GM23338 (cell line): ENCODE results near the gene NTMT1. TPM values are rescaled to one million over a fixed set of nuclear protein-coding genes. Genes with fewer than 3 reads are reported as not detected.

Experiments used
- ATAC-seq: fragments of 200-7000 bp; cut with Tn5 transposase; 3 replicates; pipeline ENCODE4 v1.9.1; 2020
- DNase-seq: peaks from one replicate; pipeline ENCODE4 v3.0.0-alpha.2; 2015; ENCODE audit warnings: low spot score
- H2AFZ ChIP-seq: fragments of 200-600 bp; sonication (generic); 2 replicates; pipeline ENCODE4 v1.8.0; 2016; ENCODE audit warnings: antibody characterized with exemption, mild to moderate bottlenecking, moderate library complexity
- H3F3A ChIP-seq: fragments of 200-600 bp; sonication (generic); replicated peaks from 2 replicates; pipeline ENCODE4 v1.8.0; 2017; ENCODE audit warnings: antibody characterized with exemption, mixed run types, low read depth
- H3K27ac ChIP-seq: fragments of 200-600 bp; sonication (generic); 2 replicates; pipeline ENCODE4 v1.6.1; 2016; ENCODE audit warnings: low read depth
- H3K27me3 ChIP-seq: fragments of 200-600 bp; sonication (generic); 2 replicates; pipeline ENCODE4 v1.8.0; 2016; ENCODE audit warnings: mild to moderate bottlenecking, mixed run types, moderate library complexity; ENCODE audit not compliant: insufficient read depth
- H3K36me3 ChIP-seq: fragments of 200-600 bp; sonication (generic); 2 replicates; pipeline ENCODE4 v1.8.0; 2016; ENCODE audit warnings: mild to moderate bottlenecking; ENCODE audit not compliant: insufficient read depth
- H3K4me1 ChIP-seq: fragments of 200-600 bp; sonication (generic); 2 replicates; pipeline ENCODE4 v1.8.0; 2016; ENCODE audit warnings: mild to moderate bottlenecking, moderate library complexity; ENCODE audit not compliant: insufficient read depth
- H3K4me2 ChIP-seq: fragments of 200-600 bp; sonication (generic); 2 replicates; pipeline ENCODE4 v1.7.1; 2017; ENCODE audit warnings: mixed run types
- H3K4me3 ChIP-seq: fragments of 200-600 bp; sonication (generic); 2 replicates; pipeline ENCODE4 v1.6.1; 2016; ENCODE audit warnings: mixed run types
- H3K79me2 ChIP-seq: fragments of 200-600 bp; sonication (generic); replicated peaks from 2 replicates; pipeline ENCODE4 v1.8.0; 2017; ENCODE audit warnings: mild to moderate bottlenecking; ENCODE audit not compliant: insufficient read depth
- H3K9me2 ChIP-seq: fragments of 200-600 bp; sonication (generic); 2 replicates; pipeline ENCODE4 v1.8.0; 2017; ENCODE audit not compliant: insufficient read depth
- H4K20me1 ChIP-seq: fragments of 200-600 bp; sonication (generic); replicated peaks from 2 replicates; pipeline ENCODE4 v1.8.0; 2017; ENCODE audit warnings: mild to moderate bottlenecking; ENCODE audit not compliant: insufficient read depth
- H3K27ac Mint-ChIP-seq: 2 replicates; pipeline ENCODE4 v1.8.0; 2020; ENCODE audit warnings: inconsistent platforms, mild to moderate bottlenecking, moderate library complexity, mixed read lengths
- H3K27me3 Mint-ChIP-seq: 3 replicates; pipeline ENCODE4 v1.8.0; 2022; ENCODE audit warnings: low read depth, mild to moderate bottlenecking, moderate library complexity, mixed read lengths, inconsistent platforms; ENCODE audit not compliant: insufficient read depth, poor library complexity
- H3K36me3 Mint-ChIP-seq: 3 replicates; pipeline ENCODE4 v1.8.0; 2021; ENCODE audit warnings: low read depth, mild to moderate bottlenecking, inconsistent platforms, moderate library complexity, mixed read lengths
- H3K4me1 Mint-ChIP-seq: 3 replicates; pipeline ENCODE4 v1.8.0; 2020; ENCODE audit warnings: mild to moderate bottlenecking, inconsistent platforms, mixed read lengths
- H3K4me3 Mint-ChIP-seq: 3 replicates; pipeline ENCODE4 v1.8.0; 2021; ENCODE audit warnings: moderate library complexity, mild to moderate bottlenecking, inconsistent platforms, mixed read lengths
- H3K9me3 Mint-ChIP-seq: 3 replicates; pipeline ENCODE4 v1.8.0; 2020; ENCODE audit warnings: moderate library complexity, mild to moderate bottlenecking, inconsistent platforms, mixed read lengths
- CREB1 ChIP-seq: fragments of 250-450 bp; sonication (Bioruptor Pico); IDR thresholded peaks from 2 replicates; pipeline ENCODE4 v1.5.0; 2020; ENCODE audit warnings: low read depth, mild to moderate bottlenecking, moderate library complexity
- EZH2 ChIP-seq: fragments of 200-600 bp; sonication (generic); IDR thresholded peaks from one replicate; pipeline ENCODE4 v1.8.0; 2017; ENCODE audit warnings: antibody characterized with exemption, mild to moderate bottlenecking, low read depth; ENCODE audit not compliant: unreplicated experiment
- EZH2phosphoT487 ChIP-seq: fragments of 200-600 bp; sonication (generic); IDR thresholded peaks from one replicate; pipeline ENCODE4 v1.8.1; 2018; ENCODE audit warnings: antibody characterized with exemption; ENCODE audit not compliant: unreplicated experiment
- JUNB ChIP-seq: IDR thresholded peaks from one replicate; pipeline ENCODE4 v1.6.1; 2016; ENCODE audit warnings: antibody characterized with exemption; ENCODE audit not compliant: unreplicated experiment
- NANOG ChIP-seq: IDR thresholded peaks from 2 replicates; pipeline ENCODE4 v1.6.1; 2016; ENCODE audit warnings: antibody characterized with exemption, borderline replicate concordance
- POLR2AphosphoS5 ChIP-seq: IDR thresholded peaks from 2 replicates; pipeline ENCODE4 v1.6.1; 2016; ENCODE audit warnings: antibody characterized with exemption, low read depth
- STAT1 ChIP-seq: IDR thresholded peaks from one replicate; pipeline ENCODE4 v1.6.1; 2016; ENCODE audit warnings: antibody characterized with exemption; ENCODE audit not compliant: unreplicated experiment
- ZNF114 ChIP-seq: fragments of 250-450 bp; sonication (Bioruptor Pico); IDR thresholded peaks from 2 replicates; pipeline ENCODE4 v1.5.0; 2020; ENCODE audit warnings: mild to moderate bottlenecking, moderate library complexity
- ZNF331 ChIP-seq: fragments of 250-450 bp; sonication (Bioruptor Pico); IDR thresholded peaks from 2 replicates; pipeline ENCODE4 v1.5.0; 2020; ENCODE audit warnings: low read depth, mild to moderate bottlenecking, moderate library complexity
- polyA plus RNA-seq: library from polyadenylated mRNA; unstranded; fragments of >200 nt; fragmentation: Nextera tagmentation; extraction: Ambion mirVana; gene quantifications from 2 replicates; pipeline ENCODE4 v1.2.1, GENCODE V29; 2016
- total RNA-seq: library from RNA; depleted of rRNA; stranded (reverse); fragments of >200 nt; shearing (Covaris generic); gene quantifications from 2 replicates; pipeline ENCODE4 v1.2.3, GENCODE V29; 2014
- TF ChIP-seq, protein P1 (sequence below): IDR thresholded peaks from 2 replicates; pipeline ENCODE4 v1.6.1; 2016; ENCODE audit warnings: antibody characterized with exemption
- TF ChIP-seq, protein P2 (sequence below), 2 experiments: fragments of 200-600 bp in 1 of 2; sonication (generic) in 1 of 2; conservative IDR thresholded peaks; 2 replicates each; pipeline versions ENCODE4 v1.5.1 to v1.6.1; 2016 to 2017; ENCODE audit warnings: antibody characterized with exemption in 2 of 2, low read depth in 2 of 2, mild to moderate bottlenecking in 2 of 2, moderate library complexity in 1 of 2
- TF ChIP-seq, protein P3 (sequence below): fragments of 250-450 bp; sonication (Bioruptor Pico); IDR thresholded peaks from 2 replicates; pipeline ENCODE4 v1.5.0; 2020; ENCODE audit warnings: mild to moderate bottlenecking, moderate library complexity
- TF ChIP-seq, protein P4 (sequence below): IDR thresholded peaks from one replicate; pipeline ENCODE4 v1.6.1; 2018; ENCODE audit warnings: antibody characterized with exemption; ENCODE audit not compliant: unreplicated experiment

The NTMT1 gene
- total and polyA plus RNA-seq, 2 experiments from 2014 or later = 59.4 to 108 TPM

DNA sequence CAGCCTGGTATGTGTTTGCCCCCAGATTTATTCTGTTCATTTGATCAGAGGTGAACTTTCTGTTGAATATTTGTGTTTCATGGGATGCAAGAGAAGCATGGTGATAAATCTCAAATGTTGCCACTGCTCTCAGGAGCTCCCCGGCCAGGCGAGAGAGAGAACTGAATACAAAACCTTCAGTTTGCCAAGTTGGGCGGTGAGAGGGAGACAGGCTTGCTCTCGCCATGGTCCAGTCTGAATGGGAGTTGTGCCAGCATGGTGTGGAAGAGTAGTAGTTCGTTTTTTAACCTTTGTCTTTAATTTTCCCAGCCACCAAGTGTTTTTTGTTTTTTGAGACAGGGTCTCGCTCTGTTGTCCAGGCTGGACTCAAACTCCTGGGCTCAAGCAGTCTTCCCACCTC is 2.7 kb downstream of the NTMT1 start (continued):
- TF ChIP-seq, protein P1, sequence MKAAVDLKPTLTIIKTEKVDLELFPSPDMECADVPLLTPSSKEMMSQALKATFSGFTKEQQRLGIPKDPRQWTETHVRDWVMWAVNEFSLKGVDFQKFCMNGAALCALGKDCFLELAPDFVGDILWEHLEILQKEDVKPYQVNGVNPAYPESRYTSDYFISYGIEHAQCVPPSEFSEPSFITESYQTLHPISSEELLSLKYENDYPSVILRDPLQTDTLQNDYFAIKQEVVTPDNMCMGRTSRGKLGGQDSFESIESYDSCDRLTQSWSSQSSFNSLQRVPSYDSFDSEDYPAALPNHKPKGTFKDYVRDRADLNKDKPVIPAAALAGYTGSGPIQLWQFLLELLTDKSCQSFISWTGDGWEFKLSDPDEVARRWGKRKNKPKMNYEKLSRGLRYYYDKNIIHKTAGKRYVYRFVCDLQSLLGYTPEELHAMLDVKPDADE = no peak
- TF ChIP-seq ZNF114 (no peak), ZNF331 (CRISPR knock-in tag) (no peak), POLR2AphosphoS5 (no peak), EZH2phosphoT487 (no peak), JUNB (no peak), CREB1 (CRISPR knock-in tag) (no peak), STAT1 (no peak)
- TF ChIP-seq, protein P2, sequence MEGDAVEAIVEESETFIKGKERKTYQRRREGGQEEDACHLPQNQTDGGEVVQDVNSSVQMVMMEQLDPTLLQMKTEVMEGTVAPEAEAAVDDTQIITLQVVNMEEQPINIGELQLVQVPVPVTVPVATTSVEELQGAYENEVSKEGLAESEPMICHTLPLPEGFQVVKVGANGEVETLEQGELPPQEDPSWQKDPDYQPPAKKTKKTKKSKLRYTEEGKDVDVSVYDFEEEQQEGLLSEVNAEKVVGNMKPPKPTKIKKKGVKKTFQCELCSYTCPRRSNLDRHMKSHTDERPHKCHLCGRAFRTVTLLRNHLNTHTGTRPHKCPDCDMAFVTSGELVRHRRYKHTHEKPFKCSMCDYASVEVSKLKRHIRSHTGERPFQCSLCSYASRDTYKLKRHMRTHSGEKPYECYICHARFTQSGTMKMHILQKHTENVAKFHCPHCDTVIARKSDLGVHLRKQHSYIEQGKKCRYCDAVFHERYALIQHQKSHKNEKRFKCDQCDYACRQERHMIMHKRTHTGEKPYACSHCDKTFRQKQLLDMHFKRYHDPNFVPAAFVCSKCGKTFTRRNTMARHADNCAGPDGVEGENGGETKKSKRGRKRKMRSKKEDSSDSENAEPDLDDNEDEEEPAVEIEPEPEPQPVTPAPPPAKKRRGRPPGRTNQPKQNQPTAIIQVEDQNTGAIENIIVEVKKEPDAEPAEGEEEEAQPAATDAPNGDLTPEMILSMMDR (conservative IDR thresholded peaks at IDR 0.05; ENCODE audit: low read depth in 2 of 2) = no peak

DNA sequence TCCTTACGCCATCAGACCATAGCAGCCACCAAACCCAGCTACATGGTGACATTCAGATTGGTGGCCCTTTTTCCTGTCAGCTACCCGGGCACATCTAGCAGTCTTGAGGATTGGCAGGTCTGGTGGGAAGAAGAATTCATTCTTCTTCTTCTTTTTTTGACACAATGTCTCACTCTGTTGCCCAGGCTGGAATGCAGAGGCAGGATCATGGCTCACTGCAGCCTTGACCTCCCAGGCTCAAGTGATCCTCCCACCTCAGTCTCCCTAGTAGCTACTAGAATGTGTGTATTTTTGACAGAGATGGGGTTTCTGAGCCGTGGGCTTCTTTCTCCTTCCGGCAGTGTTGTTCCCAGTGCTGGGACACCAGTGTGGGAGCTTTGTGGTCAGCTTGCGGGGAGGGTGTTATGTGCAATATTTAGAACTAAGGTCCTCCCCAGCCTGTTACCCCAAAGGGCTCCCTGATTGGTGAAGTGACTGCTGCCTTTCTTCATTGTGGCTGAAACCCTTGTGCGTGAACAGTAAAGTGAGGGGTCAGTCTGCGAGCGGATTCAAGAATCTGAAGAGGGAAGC is 3.4 kb downstream of the NTMT1 start:
- Histone ChIP-seq H3K4me3 (no peak overlapping the region), H3F3A (0 out of 2 replicates have a peak, but pooled peaks cover 6% of the 10 kb centered on the region), H3K27ac (no peak overlapping the region), H3K4me1 (peaks cover 32% of the 10 kb centered on the region), H3K79me2 (peaks cover 79% of the 10 kb centered on the region), H3K27me3 (no peaks in the 10 kb centered on the region), H2AFZ (no peak overlapping the region), H3K9me2 (no peaks in the 10 kb centered on the region), H3K4me2 (no peak overlapping the region), H4K20me1 (peaks cover 61% of the 10 kb centered on the region), H3K36me3 (no peaks in the 10 kb centered on the region)
- no peaks in the 10 kb centered on the region for H3K9me3 Mint-ChIP-seq
- peaks cover 19% of the 10 kb centered on the region for H3K27me3 Mint-ChIP-seq
- ATAC-seq (no peak), DNase-seq (no peak)
- H3K36me3 Mint-ChIP-seq = peaks cover 35% of the 10 kb centered on the region
- no peak overlapping the region for H3K4me3 Mint-ChIP-seq
- peaks cover 48% of the 10 kb centered on the region for H3K4me1 Mint-ChIP-seq
- no peak overlapping the region for H3K27ac Mint-ChIP-seq
- TF ChIP-seq, protein P3, sequence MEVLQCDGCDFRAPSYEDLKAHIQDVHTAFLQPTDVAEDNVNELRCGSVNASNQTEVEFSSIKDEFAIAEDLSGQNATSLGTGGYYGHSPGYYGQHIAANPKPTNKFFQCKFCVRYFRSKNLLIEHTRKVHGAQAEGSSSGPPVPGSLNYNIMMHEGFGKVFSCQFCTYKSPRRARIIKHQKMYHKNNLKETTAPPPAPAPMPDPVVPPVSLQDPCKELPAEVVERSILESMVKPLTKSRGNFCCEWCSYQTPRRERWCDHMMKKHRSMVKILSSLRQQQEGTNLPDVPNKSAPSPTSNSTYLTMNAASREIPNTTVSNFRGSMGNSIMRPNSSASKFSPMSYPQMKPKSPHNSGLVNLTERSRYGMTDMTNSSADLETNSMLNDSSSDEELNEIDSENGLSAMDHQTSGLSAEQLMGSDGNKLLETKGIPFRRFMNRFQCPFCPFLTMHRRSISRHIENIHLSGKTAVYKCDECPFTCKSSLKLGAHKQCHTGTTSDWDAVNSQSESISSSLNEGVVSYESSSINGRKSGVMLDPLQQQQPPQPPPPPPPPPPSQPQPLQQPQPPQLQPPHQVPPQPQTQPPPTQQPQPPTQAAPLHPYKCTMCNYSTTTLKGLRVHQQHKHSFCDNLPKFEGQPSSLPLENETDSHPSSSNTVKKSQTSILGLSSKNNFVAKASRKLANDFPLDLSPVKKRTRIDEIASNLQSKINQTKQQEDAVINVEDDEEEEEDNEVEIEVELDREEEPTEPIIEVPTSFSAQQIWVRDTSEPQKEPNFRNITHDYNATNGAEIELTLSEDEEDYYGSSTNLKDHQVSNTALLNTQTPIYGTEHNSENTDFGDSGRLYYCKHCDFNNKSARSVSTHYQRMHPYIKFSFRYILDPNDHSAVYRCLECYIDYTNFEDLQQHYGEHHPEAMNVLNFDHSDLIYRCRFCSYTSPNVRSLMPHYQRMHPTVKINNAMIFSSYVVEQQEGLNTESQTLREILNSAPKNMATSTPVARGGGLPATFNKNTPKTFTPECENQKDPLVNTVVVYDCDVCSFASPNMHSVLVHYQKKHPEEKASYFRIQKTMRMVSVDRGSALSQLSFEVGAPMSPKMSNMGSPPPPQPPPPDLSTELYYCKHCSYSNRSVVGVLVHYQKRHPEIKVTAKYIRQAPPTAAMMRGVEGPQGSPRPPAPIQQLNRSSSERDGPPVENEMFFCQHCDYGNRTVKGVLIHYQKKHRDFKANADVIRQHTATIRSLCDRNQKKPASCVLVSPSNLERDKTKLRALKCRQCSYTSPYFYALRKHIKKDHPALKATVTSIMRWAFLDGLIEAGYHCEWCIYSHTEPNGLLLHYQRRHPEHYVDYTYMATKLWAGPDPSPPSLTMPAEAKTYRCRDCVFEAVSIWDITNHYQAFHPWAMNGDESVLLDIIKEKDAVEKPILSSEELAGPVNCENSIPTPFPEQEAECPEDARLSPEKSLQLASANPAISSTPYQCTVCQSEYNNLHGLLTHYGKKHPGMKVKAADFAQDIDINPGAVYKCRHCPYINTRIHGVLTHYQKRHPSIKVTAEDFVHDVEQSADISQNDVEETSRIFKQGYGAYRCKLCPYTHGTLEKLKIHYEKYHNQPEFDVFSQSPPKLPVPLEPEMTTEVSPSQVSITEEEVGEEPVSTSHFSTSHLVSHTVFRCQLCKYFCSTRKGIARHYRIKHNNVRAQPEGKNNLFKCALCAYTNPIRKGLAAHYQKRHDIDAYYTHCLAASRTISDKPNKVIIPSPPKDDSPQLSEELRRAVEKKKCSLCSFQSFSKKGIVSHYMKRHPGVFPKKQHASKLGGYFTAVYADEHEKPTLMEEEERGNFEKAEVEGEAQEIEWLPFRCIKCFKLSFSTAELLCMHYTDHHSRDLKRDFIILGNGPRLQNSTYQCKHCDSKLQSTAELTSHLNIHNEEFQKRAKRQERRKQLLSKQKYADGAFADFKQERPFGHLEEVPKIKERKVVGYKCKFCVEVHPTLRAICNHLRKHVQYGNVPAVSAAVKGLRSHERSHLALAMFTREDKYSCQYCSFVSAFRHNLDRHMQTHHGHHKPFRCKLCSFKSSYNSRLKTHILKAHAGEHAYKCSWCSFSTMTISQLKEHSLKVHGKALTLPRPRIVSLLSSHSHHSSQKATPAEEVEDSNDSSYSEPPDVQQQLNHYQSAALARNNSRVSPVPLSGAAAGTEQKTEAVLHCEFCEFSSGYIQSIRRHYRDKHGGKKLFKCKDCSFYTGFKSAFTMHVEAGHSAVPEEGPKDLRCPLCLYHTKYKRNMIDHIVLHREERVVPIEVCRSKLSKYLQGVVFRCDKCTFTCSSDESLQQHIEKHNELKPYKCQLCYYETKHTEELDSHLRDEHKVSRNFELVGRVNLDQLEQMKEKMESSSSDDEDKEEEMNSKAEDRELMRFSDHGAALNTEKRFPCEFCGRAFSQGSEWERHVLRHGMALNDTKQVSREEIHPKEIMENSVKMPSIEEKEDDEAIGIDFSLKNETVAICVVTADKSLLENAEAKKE = no peak
- TF ChIP-seq, protein P4, sequence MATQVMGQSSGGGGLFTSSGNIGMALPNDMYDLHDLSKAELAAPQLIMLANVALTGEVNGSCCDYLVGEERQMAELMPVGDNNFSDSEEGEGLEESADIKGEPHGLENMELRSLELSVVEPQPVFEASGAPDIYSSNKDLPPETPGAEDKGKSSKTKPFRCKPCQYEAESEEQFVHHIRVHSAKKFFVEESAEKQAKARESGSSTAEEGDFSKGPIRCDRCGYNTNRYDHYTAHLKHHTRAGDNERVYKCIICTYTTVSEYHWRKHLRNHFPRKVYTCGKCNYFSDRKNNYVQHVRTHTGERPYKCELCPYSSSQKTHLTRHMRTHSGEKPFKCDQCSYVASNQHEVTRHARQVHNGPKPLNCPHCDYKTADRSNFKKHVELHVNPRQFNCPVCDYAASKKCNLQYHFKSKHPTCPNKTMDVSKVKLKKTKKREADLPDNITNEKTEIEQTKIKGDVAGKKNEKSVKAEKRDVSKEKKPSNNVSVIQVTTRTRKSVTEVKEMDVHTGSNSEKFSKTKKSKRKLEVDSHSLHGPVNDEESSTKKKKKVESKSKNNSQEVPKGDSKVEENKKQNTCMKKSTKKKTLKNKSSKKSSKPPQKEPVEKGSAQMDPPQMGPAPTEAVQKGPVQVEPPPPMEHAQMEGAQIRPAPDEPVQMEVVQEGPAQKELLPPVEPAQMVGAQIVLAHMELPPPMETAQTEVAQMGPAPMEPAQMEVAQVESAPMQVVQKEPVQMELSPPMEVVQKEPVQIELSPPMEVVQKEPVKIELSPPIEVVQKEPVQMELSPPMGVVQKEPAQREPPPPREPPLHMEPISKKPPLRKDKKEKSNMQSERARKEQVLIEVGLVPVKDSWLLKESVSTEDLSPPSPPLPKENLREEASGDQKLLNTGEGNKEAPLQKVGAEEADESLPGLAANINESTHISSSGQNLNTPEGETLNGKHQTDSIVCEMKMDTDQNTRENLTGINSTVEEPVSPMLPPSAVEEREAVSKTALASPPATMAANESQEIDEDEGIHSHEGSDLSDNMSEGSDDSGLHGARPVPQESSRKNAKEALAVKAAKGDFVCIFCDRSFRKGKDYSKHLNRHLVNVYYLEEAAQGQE = no peak
- TF ChIP-seq NANOG (no peak), ZNF114 (no peak), EZH2 (no peak), CREB1 (CRISPR knock-in tag) (no peak), EZH2phosphoT487 (no peak), ZNF331 (CRISPR knock-in tag) (no peak)
